Measurements from ENCODE around the gene CCL2.

DNA sequence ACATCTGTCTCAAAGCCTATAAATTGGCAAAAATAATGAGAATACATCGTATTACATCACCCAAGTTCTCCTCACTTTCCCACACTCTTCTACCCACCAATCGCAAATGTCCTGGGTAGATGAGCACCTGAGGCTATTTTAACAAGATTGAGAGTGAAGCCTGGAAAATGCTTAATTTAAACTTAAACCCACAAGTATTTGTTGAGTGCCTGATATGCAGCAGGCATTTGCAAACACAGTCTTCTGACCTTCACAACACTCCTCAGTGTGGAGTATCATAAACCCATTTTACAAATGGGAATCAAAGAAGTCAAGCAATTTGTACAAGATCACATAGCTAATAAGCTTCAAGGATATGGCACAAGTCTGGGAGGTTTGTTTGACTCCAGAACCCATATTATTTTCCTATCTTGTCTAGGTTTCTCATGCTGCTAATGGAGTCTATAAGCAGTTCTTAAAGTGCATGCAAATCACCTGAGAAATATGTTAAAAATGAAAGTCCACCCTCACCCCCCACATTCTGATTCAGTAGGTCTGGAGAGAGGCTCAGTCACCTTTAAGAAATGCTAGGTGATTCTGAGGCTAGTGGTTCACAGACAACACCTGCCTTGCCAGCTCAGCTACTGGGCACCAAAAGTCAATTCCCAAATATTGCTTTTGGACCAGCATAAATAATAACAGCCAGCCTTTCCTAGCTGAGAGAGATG lies 34.9 kb upstream of the CCL2 start:
- TF ChIP-seq, protein P1, sequence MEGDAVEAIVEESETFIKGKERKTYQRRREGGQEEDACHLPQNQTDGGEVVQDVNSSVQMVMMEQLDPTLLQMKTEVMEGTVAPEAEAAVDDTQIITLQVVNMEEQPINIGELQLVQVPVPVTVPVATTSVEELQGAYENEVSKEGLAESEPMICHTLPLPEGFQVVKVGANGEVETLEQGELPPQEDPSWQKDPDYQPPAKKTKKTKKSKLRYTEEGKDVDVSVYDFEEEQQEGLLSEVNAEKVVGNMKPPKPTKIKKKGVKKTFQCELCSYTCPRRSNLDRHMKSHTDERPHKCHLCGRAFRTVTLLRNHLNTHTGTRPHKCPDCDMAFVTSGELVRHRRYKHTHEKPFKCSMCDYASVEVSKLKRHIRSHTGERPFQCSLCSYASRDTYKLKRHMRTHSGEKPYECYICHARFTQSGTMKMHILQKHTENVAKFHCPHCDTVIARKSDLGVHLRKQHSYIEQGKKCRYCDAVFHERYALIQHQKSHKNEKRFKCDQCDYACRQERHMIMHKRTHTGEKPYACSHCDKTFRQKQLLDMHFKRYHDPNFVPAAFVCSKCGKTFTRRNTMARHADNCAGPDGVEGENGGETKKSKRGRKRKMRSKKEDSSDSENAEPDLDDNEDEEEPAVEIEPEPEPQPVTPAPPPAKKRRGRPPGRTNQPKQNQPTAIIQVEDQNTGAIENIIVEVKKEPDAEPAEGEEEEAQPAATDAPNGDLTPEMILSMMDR (conservative IDR thresholded peaks at IDR 0.05; ENCODE audit: low read depth, low read length) = no peak
- TF ChIP-seq EZH2 (IDR thresholded peaks at IDR 0.05; ENCODE audit: borderline replicate concordance, low read depth, low read length, poor library complexity, severe bottlenecking) = no peak
